B cell (primary cell): ENCODE results near the gene LEMD2. TPM values are rescaled to one million over a fixed set of nuclear protein-coding genes. Genes with fewer than 3 reads are reported as not detected.

ENCODE experiments used
- ATAC-seq: fragments of 200-7000 bp; cut with Tn5 transposase; one replicate; pipeline ENCODE4 v1.10.0; 2021; ENCODE audit warnings: low read depth, mild to moderate bottlenecking, moderate number of reproducible peaks, moderate library complexity
- CTCF ChIA-PET: fragments of 350-600 bp; sonication (Branson Sonifier 250); formaldehyde crosslinking; loops from one replicate; lab custom pipeline; 2021; ENCODE audit warnings: antibody characterized with exemption, inconsistent platforms; lab: Charles Lee
- POLR2A ChIA-PET: fragments of 350-600 bp; sonication (Branson Sonifier 250); formaldehyde crosslinking; loops from one replicate; lab custom pipeline; 2021; ENCODE audit warnings: antibody characterized with exemption; lab: Charles Lee
- DNase-seq: peaks from one replicate; pipeline ENCODE4 v3.0.0; 2013
- H2AFZ ChIP-seq: 2 replicates; pipeline ENCODE4 v1.6.1; 2012; ENCODE audit warnings: mild to moderate bottlenecking, low read depth, low read length; ENCODE audit not compliant: insufficient read depth, poor library complexity, severe bottlenecking
- H3K27ac ChIP-seq, 2 donors: 1 replicate in 1 of 2; 2 replicates in 1 of 2; pipeline ENCODE4 v1.5.1; 2012 to 2013; ENCODE audit warnings: low read length in 2 of 2, mild to moderate bottlenecking in 2 of 2, moderate library complexity in 1 of 2
- H3K27me3 ChIP-seq, 4 experiments: fragments of 200-600 bp in 1 of 4; sonication (generic) in 1 of 4; replicated peaks in 1 of 4; 1 replicate in 2 of 4; 2 replicates in 2 of 4; pipeline versions ENCODE4 v1.6.1 to v1.7.0; 2013 to 2016; ENCODE audit warnings: low read length in 3 of 4, mild to moderate bottlenecking in 2 of 4, mixed read lengths in 1 of 4, moderate library complexity in 1 of 4; ENCODE audit not compliant: insufficient read depth in 4 of 4, control insufficient read depth in 3 of 4; ENCODE audit errors: control extremely low read depth in 1 of 4
- H3K36me3 ChIP-seq, 2 experiments: replicated peaks in 1 of 2; 1 replicate in 1 of 2; 2 replicates in 1 of 2; pipeline versions ENCODE4 v1.6.1 to v1.7.1; 2013; ENCODE audit warnings: low read length in 1 of 2; ENCODE audit not compliant: insufficient read depth in 2 of 2, control insufficient read depth in 1 of 2; ENCODE audit errors: control extremely low read depth in 1 of 2, extremely low read depth in 1 of 2
- H3K4me1 ChIP-seq, 2 donors: fragments of 200-600 bp in 1 of 2; sonication (generic) in 1 of 2; 1 replicate in 1 of 2; 2 replicates in 1 of 2; pipeline versions ENCODE4 v1.5.1 to v1.6.1; 2013 to 2017; ENCODE audit warnings: low read length in 2 of 2; ENCODE audit not compliant: control insufficient read depth in 2 of 2, insufficient read depth in 2 of 2
- H3K4me2 ChIP-seq: replicated peaks from 2 replicates; pipeline ENCODE3; 2012; ENCODE audit warnings: mild to moderate bottlenecking, low read depth, low read length; ENCODE audit not compliant: poor library complexity, severe bottlenecking
- H3K4me3 ChIP-seq, 5 experiments: fragments of 200-600 bp in 1 of 5; sonication (generic) in 1 of 5; 1 replicate in 3 of 5; 2 replicates in 2 of 5; pipeline versions ENCODE4 v1.5.1 to v1.7.0; 2011 to 2016; ENCODE audit warnings: low read length in 4 of 5, mild to moderate bottlenecking in 4 of 5, low read depth in 2 of 5, control low read depth in 1 of 5, moderate library complexity in 1 of 5; ENCODE audit not compliant: insufficient read depth in 1 of 5; ENCODE audit errors: control extremely low read depth in 1 of 5, extremely low read depth in 1 of 5
- H3K79me2 ChIP-seq: fragments of 200-600 bp; sonication (generic); one replicate; pipeline ENCODE4 v1.6.0; 2016; ENCODE audit warnings: low read length; ENCODE audit not compliant: control insufficient read depth, insufficient read depth
- H3K9ac ChIP-seq: fragments of 200-600 bp; sonication (generic); 2 replicates; pipeline ENCODE4 v1.6.1; 2017; ENCODE audit warnings: mild to moderate bottlenecking, low read length, moderate library complexity
- H3K9me3 ChIP-seq, 3 donors: one replicate each; pipeline versions ENCODE4 v1.6.1 to v1.7.1; 2013; ENCODE audit warnings: low read length in 2 of 3; ENCODE audit not compliant: control insufficient read depth in 2 of 3, insufficient read depth in 1 of 3; ENCODE audit errors: control extremely low read depth in 1 of 3
- H4K20me1 ChIP-seq: 2 replicates; pipeline ENCODE4 v1.6.0; 2012; ENCODE audit warnings: mild to moderate bottlenecking, low read length; ENCODE audit not compliant: insufficient read depth, control insufficient read depth, poor library complexity, severe bottlenecking
- H3K27ac Mint-ChIP-seq: one replicate; pipeline ENCODE4 v1.8.0; 2021; ENCODE audit warnings: mixed read lengths
- H3K27me3 Mint-ChIP-seq: one replicate; pipeline ENCODE4 v1.8.0; 2021; ENCODE audit warnings: mixed read lengths
- H3K4me1 Mint-ChIP-seq: one replicate; pipeline ENCODE4 v1.8.0; 2021; ENCODE audit warnings: mixed read lengths
- H3K4me3 Mint-ChIP-seq: one replicate; pipeline ENCODE4 v1.8.0; 2021; ENCODE audit warnings: mixed read lengths
- H3K9me3 Mint-ChIP-seq: one replicate; pipeline ENCODE4 v1.8.0; 2022; ENCODE audit warnings: mixed read lengths; ENCODE audit not compliant: insufficient read depth
- CTCF ChIP-seq: fragments of 200-600 bp; IDR thresholded peaks from one replicate; pipeline ENCODE4 v1.8.0; 2022; ENCODE audit warnings: antibody characterized with exemption, mild to moderate bottlenecking
- EZH2 ChIP-seq: IDR thresholded peaks from 2 replicates; pipeline ENCODE4 v1.6.1; 2012; ENCODE audit warnings: borderline replicate concordance, low read depth, mild to moderate bottlenecking, moderate library complexity, low read length; ENCODE audit not compliant: insufficient read depth, poor library complexity, severe bottlenecking
- WGBS: methylation state at CpG from one replicate; pipeline ENCODE4 v1.1.5; 2013; ENCODE audit warnings: missing lambda C conversion rate; ENCODE audit not compliant: insufficient coverage; 5-methylcytosine and 5-hydroxymethylcytosine counted together
- intact Hi-C: fragments of 100-400 bp; cut with micrococcal nuclease; formaldehyde crosslinking; loops from one replicate; pipeline ENCODE4 v1.10.0; 2022
- polyA plus RNA-seq: library from polyadenylated mRNA; depleted of rRNA; stranded (reverse); fragments of >200 nt; gene quantifications from 2 replicates; pipeline ENCODE4 v1.2.3, GENCODE V29; 2012
- total RNA-seq, 2 donors: library from RNA; stranded (reverse); fragments of 120-200 nt in 1 of 2; gene quantifications; 1 replicate in 1 of 2; 2 replicates in 1 of 2; pipeline versions ENCODE4 v1.2.3 to v1.2.4, GENCODE V29; 2013 to 2022

LEMD2 gene
- total and polyA plus RNA-seq, 2 donors (not counting 1 experiment from before 2014, with no cell fraction given): 58.7 to 113 TPM

GRCh38 chr6:33731035-33731434, 57.9 kb downstream of the LEMD2 start:
- Mint-ChIP-seq H3K9me3 (no peaks in the 10 kb centered on the region), H3K27me3 (peaks cover 10% of the 10 kb centered on the region), H3K27ac (no peak overlapping the region), H3K4me1 (peaks cover 13% of the 10 kb centered on the region), H3K4me3 (no peak overlapping the region)
- Histone ChIP-seq H3K79me2 (no peaks in the 10 kb centered on the region), H3K9me3 (no peaks in the 10 kb centered on the region), H3K4me1 (peaks cover 0 to 8% of the 10 kb centered on the region in 2 donors), H3K9ac (no peak overlapping the region), H4K20me1 (no peaks in the 10 kb centered on the region), H2AFZ (no peak overlapping the region), H3K4me3 (no peak overlapping the region), H3K36me3 (no peaks in the 10 kb centered on the region), H3K27ac (no peak overlapping the region), H3K4me2 (no peak overlapping the region), H3K27me3 (no peaks in the 10 kb centered on the region)
- WGBS: 82% methylated on average over 6 of the region's 7 CpGs
- ATAC-seq (no peak), DNase-seq (no peak)
- intact Hi-C loops: no loop called here
- ChIA-PET POLR2A (no interaction called here), CTCF (no interaction called here)
- TF ChIP-seq CTCF (no peak), EZH2 (no peak)

GRCh38 chr6:33730611-33731010, 58.3 kb downstream of the LEMD2 start:
- Mint-ChIP-seq H3K9me3 (no peaks in the 10 kb centered on the region), H3K4me1 (peaks cover 13% of the 10 kb centered on the region), H3K4me3 (no peak overlapping the region), H3K27me3 (peaks cover 12% of the 10 kb centered on the region), H3K27ac (no peak overlapping the region)
- Histone ChIP-seq H2AFZ (no peak overlapping the region), H3K4me1 (peaks cover 0 to 8% of the 10 kb centered on the region in 2 donors), H3K4me3 (no peak overlapping the region), H3K4me2 (no peak overlapping the region), H3K9ac (no peak overlapping the region), H3K36me3 (no peaks in the 10 kb centered on the region), H3K27ac (no peak overlapping the region), H3K79me2 (no peaks in the 10 kb centered on the region), H3K27me3 (no peaks in the 10 kb centered on the region), H4K20me1 (no peaks in the 10 kb centered on the region), H3K9me3 (no peaks in the 10 kb centered on the region)
- DNase-seq (no peak), ATAC-seq (no peak)
- ChIA-PET CTCF (no interaction called here), POLR2A (no interaction called here)
- intact Hi-C loops: no loop called here
- 89% methylated on average over 8 of the region's 10 CpGs for WGBS
- TF ChIP-seq EZH2: no peak
- no peak for TF ChIP-seq CTCF
